PFSK-1 (cell line): Measurements from ENCODE around the gene PTPRT.

Experiments used
- FOXP2 ChIP-seq: optimal IDR thresholded peaks from 2 replicates; pipeline ENCODE3; 2011; ENCODE audit warnings: borderline replicate concordance, control low read depth, inconsistent platforms; ENCODE audit not compliant: insufficient read depth; ENCODE audit errors: extremely low read length, extremely low read depth
- POLR2AphosphoS5 ChIP-seq: IDR thresholded peaks from 2 replicates; pipeline ENCODE4 v1.6.1; 2012; ENCODE audit warnings: low read depth, mild to moderate bottlenecking, control low read depth, low read length, moderate library complexity
- REST ChIP-seq, 2 experiments: IDR thresholded peaks; 2 replicates each; pipeline versions ENCODE4 v1.6.1 to v1.8.0; 2011 to 2012; ENCODE audit warnings: low read depth in 2 of 2, low read length in 2 of 2, control low read depth in 1 of 2, inconsistent platforms in 1 of 2, mild to moderate bottlenecking in 1 of 2, moderate library complexity in 1 of 2; ENCODE audit not compliant: insufficient read depth in 1 of 2
- SIN3A ChIP-seq: IDR thresholded peaks from 2 replicates; pipeline ENCODE4 v1.6.1; 2012; ENCODE audit warnings: mild to moderate bottlenecking, low read length, moderate library complexity, borderline replicate concordance; ENCODE audit not compliant: insufficient read depth
- TAF1 ChIP-seq: IDR thresholded peaks from 2 replicates; pipeline ENCODE4 v1.6.1; 2012; ENCODE audit warnings: low read length, control low read depth, borderline replicate concordance; ENCODE audit not compliant: insufficient read depth

The PTPRT gene

GRCh38 chr20:43119720-43120119 lies 70.0 kb downstream of the PTPRT start:
- TF ChIP-seq POLR2AphosphoS5 (no peak), SIN3A (no peak), REST (IDR thresholded peaks at IDR 0.05; ENCODE audit: insufficient read depth in 1 of 2, low read depth in 2 of 2, low read length in 2 of 2) (no peak), FOXP2 (no peak), TAF1 (no peak)

DNA sequence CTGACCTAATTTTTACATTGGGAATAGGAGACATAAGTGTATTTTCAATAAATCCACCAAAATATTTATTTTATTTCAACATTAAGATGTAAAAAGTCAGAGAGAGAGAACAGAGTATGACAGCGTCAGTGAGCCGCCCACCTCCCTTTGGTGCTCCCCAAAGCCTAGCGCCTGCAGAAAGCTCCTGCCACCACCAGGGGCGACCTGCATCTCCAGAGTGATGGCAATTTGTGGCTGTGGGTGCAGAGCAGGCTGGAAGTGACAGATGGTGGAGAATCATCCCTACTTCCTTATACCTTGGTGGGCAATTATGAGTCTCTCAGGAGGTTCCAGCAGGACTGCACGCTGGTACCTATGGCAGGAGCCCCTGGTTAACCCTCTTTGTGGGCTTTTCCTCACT lies 87.3 kb downstream of the PTPRT start:
- no peak for TF ChIP-seq REST (IDR thresholded peaks at IDR 0.05; ENCODE audit: insufficient read depth in 1 of 2, low read depth in 2 of 2, low read length in 2 of 2)
- no peak for TF ChIP-seq FOXP2
- TF ChIP-seq TAF1, result no peak
- no peak for TF ChIP-seq POLR2AphosphoS5
- no peak for TF ChIP-seq SIN3A

DNA sequence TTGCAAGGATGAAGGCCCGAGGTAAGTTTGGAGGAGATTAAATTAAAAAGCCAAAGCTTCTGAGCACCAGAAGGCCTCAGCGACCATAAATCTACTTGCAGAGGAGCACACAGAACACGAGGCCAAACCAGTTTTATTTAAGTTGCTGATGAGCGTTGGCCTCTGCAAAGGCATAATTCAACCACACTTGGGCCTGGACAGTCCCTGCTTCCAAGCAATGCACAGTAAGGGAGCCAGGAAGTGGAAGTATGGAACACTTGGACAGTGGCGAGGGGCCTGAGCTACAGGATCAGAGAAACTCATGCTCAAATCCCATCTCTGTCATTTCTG lies 92.8 kb downstream of the PTPRT start:
- no peak for TF ChIP-seq SIN3A
- TF ChIP-seq POLR2AphosphoS5, result no peak
- no peak for TF ChIP-seq TAF1
- TF ChIP-seq REST (IDR thresholded peaks at IDR 0.05; ENCODE audit: insufficient read depth in 1 of 2, low read depth in 2 of 2, low read length in 2 of 2), result no peak
- no peak for TF ChIP-seq FOXP2

GRCh38 chr20:43096126-43096930 lies 93.4 kb downstream of the PTPRT start:
- TF ChIP-seq FOXP2, result no peak
- no peak for TF ChIP-seq TAF1
- TF ChIP-seq POLR2AphosphoS5, result no peak
- TF ChIP-seq SIN3A, result no peak
- no peak for TF ChIP-seq REST (IDR thresholded peaks at IDR 0.05; ENCODE audit: insufficient read depth in 1 of 2, low read depth in 2 of 2, low read length in 2 of 2)

GRCh38 chr20:43095034-43095433 lies 94.7 kb downstream of the PTPRT start:
- TF ChIP-seq FOXP2 (no peak), SIN3A (no peak), TAF1 (no peak), POLR2AphosphoS5 (no peak), REST (IDR thresholded peaks at IDR 0.05; ENCODE audit: insufficient read depth in 1 of 2, low read depth in 2 of 2, low read length in 2 of 2) (no peak)
